ENCODE results near the gene SPINK9.

Gene SPINK9

DNA sequence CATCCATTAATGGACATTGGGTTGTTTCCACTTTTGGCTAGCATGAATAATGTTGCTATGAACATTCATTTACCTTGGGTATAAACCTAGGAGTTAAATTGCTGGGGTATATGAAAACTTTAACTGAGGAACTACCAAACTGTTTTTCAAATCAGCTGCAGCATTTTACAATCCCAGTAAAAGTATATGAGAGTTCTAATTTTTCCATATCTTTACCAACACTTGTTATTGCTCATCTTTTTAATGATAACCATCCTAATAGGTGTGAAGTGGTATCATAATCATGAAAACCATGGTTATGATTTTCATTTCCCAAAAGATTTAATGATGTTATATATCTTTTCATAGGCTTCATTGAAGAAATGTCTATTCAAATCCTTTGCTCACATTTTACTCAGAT is 32.9 kb downstream of the SPINK9 start:
- no peak for DNase-seq (ENCODE audit: low read depth in 2 of 2)

DNA sequence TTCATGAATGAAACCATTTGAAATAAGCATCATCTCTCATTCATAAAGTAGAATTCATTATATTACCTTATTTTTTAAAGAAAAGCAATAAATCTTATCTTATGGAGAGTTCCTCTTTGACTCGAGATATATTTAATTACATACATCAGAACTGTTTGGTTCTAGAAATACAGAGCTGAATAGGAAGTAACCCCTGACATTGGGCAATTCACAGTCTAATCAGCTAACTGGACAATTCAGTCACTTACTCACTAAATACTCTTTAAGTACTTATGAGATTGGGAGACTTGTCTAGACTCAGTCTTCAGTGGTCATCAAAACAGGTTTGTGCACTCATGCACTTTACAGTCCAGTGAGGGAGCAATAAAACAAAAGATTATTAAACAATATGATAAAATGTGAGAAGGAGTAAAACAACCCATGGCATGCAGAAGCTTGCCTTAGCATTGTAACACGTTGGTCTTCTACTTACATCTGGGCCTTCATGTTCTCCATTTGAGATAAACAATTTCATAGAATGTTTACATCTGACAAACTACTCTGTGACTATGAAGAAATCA is 36.9 kb downstream of the SPINK9 start:
- DNase-seq (ENCODE audit: low read depth in 2 of 2) = no peak

- no peak for DNase-seq (ENCODE audit: low read depth in 2 of 2)
These were observed 37.5 kb downstream of the SPINK9 start for GRCh38 chr5:148372893-148373292.

- DNase-seq (ENCODE audit: low read depth in 2 of 2) = no peak
These were observed 39.5 kb downstream of the SPINK9 start for GRCh38 chr5:148374690-148375360.

DNA sequence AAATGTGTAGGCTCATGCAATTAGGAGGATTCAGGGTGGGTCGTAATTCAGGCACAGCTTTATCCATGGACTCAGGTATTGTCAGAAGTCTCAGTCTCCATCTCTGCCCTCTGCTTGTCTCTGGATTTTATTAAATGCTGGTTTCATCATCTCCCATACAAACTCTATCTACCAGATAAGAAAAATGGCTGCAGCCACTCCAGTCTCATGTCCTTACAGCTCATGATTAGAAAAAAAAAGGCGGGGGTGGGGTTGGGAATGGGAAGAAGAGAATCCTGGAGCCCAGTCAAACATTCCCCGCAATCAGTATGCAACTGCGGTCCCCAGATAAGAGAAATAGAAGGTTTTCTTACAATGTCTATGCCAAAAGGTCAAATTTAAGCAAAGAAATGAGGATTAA is 40.8 kb downstream of the SPINK9 start:
- no peak for DNase-seq (ENCODE audit: low read depth in 2 of 2)

GRCh38 chr5:148378670-148379069 is 43.3 kb downstream of the SPINK9 start:
- no peak for DNase-seq (ENCODE audit: low read depth in 2 of 2)

DNA sequence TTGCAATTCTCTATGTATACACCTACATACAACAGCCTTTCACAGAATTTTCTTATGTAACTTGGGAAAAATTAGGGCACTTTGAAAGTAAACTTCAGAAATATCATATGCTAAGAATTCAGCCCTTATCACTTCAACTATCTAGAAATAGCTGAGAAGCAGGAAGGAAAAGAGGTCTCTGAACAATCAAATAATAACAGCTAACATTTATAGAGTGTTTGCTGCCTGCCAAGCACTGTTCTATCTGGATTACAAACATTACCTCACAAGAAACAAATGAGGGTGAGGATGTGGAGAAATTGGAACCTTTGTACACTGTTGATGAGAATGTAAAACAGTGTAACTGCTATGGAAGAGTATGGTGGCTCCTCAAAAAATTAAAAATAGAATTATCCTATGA is 44.0 kb downstream of the SPINK9 start:
- DNase-seq (ENCODE audit: low read depth in 2 of 2) = no peak

GRCh38 chr5:148381906-148382305 is 46.5 kb downstream of the SPINK9 start:
- DNase-seq (ENCODE audit: low read depth in 2 of 2) = no peak

DNA sequence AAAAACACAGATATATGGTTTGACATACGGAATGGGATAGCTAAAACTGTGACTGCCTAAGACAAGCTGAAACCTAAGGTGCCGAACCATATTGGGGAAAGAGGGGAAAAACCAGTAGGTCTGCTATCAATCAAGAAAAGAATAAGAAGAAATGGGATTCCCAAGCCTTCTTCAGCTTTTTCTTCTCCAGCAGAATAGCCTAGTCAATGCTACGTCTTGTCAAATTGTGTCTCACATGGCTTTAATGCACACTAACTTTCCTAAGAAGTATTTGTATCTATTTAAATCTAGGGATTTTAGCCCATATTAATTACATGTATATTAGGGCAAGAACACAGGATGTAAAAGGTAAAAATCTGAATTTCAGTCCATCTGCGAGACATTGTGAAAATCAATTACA is 47.6 kb downstream of the SPINK9 start:
- DNase-seq (ENCODE audit: low read depth in 2 of 2) = no peak

DNA sequence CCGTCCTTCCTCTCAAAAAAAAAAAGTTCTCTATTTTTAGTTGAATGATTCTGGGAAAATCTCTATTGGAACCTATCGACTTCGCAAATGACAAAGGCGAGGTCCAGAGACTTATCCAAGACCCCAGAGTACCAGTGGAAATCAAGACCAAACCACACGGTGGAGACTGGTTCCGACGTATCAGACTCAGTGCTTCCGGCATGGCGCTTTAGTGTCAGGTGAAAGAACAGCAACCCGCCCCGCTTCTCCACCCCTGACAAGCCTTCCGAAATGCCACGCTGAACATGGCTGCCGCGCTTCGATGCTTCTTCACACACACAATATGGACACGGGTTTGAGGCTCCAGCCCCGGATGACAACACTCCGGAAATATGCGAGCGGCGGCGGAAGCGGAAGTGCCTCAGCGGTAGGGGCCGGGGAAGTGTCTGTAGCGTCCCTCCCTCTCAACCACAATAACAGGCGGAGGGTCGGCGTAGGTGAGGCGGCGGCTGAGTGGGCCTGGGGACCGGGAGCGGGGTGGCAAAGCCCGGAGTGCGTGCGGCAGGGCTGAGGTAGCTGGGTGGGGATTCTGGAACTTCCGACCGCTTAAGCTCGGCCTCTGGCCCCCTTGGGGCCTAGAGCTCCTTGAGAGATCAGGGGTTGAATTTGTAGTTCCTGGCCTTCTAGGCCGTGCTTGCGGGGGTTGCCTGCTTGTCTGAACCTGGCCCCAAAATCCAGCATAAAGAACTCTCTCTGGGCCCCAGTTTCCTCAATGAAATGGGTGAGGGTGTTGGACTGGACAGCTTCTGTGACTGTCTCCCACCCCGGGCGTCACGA is 48.4 kb downstream of the SPINK9 start, which contains the start of gene FBXO38:
Gene FBXO38 (plus strand): TSS at position 395 of the 816 bp plus-strand sequence. CDS start 10,819 bp downstream, outside the sequence.
- peak; percentile 94 to 95 for DNase-seq (ENCODE audit: low read depth in 2 of 2)

GRCh38 chr5:148384380-148384737 is 49.0 kb downstream of the SPINK9 start:
- no peak for DNase-seq (ENCODE audit: low read depth in 2 of 2)

DNA sequence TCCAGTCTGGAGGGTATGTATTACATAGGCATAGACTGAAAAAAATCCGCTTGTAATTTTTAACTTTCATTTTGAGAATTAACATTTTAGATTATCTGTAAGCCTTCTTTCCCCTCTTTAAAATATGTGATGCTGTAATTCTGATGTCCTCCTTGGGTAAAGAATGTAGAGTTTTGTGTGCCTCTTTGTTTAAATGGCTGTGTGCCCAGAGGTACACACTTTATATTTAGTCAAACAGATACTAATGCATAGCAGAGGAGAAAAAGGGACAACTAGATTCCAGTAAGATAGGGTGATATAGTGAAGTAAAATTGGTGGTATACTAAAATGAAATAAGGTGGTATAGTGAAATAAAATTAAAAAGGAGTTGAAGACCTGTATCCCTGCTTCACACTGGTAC is 49.7 kb downstream of the SPINK9 start:
- DNase-seq (ENCODE audit: low read depth in 2 of 2) = no peak

DNA sequence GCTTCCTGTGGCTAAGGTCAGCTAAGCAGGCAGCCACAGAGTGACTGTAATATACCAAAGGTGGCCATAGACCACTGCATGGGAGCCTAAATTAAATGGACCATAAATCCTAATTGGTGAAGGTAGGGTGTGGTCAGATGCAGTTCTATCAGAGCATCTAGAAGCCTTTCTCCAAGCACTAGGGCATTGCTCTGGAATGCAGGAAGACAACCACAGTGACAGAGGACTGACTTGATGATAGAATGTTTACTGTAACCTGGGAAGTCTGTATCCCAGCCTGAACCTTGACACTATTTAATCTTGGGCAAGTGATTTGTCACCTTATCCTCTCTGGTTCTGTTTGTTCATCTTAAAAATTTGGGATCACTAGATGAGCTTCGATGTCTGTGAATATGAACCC is 50.7 kb downstream of the SPINK9 start:
- DNase-seq (ENCODE audit: low read depth in 2 of 2) = no peak

- no peak for DNase-seq (ENCODE audit: low read depth in 2 of 2)
These were observed 52.0 kb downstream of the SPINK9 start for GRCh38 chr5:148387325-148387724.

DNA sequence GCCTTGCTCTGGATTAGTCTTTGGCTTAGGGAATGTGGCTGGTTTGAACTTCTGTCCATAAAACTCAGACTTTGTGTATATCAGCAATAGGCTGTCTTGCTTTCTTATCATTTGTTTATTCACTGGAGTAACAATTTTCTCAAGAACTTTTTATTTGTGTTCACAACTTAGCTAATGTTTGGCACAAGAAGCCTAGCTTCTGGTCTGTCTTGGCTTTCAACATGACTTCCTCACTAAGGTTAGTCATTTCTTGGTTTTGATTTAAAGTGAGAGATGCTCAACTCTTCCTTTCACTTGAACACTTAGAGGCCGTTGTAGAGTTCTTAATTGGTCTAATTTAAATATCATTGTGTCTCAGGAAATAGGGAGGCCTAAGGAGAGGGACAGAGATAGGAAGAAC is 53.3 kb downstream of the SPINK9 start:
- DNase-seq (ENCODE audit: low read depth in 2 of 2) = no peak
